GM12874 (cell line): ENCODE data around the gene RAD51B.

Experiments
- CTCF ChIP-seq: IDR thresholded peaks from 2 replicates; pipeline ENCODE4 v1.5.1; 2011; ENCODE audit warnings: low read depth, mild to moderate bottlenecking, control low read depth, low read length, moderate library complexity; ENCODE audit not compliant: insufficient read depth

Gene RAD51B

DNA sequence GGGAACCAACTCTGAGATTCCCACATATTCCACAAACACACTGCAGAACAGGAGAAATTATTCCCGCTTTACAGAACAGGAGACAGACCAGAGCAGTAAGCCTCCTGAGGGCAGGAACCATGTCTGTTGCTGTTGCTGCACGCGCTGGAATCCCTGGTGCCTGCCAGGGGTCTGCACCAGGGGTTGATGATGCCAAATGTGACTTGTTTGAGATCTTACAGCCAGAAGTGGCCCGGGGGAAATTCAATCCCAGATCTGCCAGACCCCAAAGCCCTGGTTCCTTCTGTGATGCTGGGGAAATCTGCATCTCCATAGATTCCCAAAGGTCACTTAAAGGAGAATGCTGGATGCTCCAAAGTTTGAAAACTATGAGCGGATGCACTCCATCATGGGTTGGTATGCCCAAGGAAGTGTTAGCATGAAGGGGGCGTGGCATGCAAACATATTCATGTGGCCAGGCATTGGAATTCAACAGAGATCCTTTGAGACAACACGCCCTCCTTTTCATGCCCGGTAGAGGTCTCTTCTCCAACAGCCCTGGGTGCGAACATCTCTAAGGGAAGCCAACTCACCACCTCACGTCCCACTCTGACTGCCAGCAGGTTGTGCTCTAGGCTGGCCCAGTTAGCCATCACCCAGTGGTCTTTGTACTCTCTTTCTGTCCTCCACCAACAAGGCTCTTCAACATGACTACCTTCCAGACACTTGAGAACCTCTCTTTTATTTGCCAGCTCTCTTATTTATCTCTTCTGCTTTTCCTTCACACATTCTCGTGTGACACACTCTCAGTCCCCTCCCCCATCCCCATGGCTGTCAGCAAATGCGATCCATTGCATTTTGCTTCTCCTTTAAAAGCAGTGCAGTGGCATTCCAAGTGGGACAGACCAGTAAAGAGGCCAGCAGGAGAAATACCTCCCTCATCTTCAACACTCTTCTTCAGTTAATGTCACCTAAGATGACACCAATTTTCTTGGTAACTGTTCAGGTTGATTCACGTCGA, 841.9 kb downstream of the RAD51B start:
- no peak for TF ChIP-seq CTCF

- no peak for TF ChIP-seq CTCF
Observed at GRCh38 chr14:68662392-68662791, 842.8 kb downstream of the RAD51B start.

DNA sequence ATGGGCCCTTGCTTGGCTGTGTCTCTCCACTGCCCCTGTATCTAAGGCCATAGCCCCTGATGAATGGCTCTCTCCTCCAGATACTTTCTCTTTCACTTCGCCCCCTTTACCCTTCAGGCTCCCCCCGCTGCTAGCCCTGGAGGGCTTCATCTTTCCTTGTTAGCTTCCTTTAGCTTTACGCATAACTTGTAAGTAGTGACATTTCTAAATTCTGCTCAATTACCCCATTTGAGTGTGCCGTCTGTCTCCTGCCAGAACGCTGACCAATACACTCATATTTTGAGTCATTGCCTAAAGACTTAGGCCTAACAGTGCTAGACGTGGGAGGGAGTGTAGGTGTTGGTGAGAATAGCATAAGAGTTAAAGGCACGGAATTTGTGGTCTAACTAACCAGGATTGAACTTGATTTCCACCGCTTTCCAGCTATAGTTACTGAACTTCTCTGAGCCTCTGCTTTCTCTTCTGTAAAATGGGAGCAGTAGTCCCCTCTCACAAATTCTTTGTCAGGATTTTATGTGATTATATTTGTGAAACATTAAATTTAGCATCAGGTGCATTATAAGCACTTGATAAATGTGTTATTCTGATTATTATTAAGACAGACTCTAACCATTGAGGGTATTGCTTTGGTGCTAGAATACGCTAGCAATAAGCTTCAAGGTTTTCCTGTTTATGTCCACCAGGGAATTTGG, 844.0 kb downstream of the RAD51B start:
- no peak for TF ChIP-seq CTCF

DNA sequence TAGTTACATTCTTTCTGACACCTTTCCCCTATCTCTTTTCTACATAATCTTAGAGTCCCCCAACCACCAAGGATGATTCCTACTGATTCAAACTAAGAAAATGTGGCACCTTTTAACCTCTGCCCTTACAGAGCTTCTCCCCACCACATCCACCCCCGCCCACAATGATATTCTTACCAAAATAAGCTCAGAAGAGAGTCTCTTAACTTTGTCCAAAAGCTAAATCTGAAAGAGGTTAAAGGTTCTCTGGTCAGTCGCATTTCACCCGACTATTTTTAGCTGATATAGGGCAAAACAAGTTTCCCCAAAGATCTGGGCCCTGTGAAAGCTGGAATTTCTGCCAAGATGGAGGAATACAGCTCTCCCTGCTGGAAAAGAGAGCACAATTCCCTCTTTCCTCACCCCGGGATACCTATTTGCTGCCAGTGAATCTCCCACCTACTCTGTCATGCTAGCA, 844.7 kb downstream of the RAD51B start:
- TF ChIP-seq CTCF, result no peak

- no peak for TF ChIP-seq CTCF
Observed at GRCh38 chr14:68665131-68665530, 845.6 kb downstream of the RAD51B start.

DNA sequence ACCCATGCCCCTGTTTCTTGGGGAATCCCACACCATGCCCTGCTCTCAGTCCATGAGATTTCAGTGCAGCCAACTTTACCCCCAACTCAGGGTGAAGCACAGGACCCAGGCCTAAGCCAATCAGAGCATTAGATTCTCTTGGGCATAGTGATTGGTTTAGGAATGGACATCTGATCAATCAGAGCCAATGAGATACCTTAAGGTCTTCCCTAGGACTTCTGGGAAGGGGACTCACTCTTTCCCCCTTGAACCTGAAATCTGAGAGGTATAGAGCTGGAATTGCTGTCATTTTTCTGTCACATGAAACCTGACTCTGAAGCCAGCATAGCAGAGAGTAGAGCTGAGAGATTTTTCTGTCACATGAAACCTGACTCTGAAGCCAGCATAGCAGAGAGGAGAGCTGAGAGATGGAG, 846.2 kb downstream of the RAD51B start:
- no peak for TF ChIP-seq CTCF

DNA sequence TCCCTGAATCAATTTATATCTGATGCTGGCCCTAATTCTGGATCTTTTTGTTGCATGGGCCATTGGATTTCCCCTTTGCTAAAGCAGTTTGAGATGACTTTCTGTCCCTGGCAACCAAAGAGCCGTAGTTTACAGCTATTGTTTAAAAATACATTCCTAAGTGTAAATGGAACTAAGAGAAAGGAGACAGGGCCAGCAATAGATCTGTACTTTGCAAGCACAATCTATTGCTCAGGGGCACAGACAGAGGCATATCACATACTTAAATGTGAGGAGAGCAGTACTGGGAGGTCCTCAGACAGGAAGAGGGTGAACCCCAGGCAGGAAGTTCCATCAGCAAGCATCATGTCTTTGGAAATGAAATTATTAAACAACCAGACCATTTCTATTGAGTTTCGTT, 846.7 kb downstream of the RAD51B start:
- TF ChIP-seq CTCF, result no peak
